Thoracic aorta endothelial cell (primary cell): ENCODE results near the gene OR7G1. TPM values are rescaled to one million over a fixed set of nuclear protein-coding genes. Genes with fewer than 3 reads are reported as not detected.

ENCODE experiments used
- small RNA-seq: library from RNA; depleted of rRNA; stranded (forward); fragments of <200 nt; gene quantifications from one replicate; pipeline ENCODE3, GENCODE V24; 2012
- total RNA-seq: library from RNA; depleted of rRNA; stranded (reverse); fragments of >200 nt; gene quantifications from 2 replicates; pipeline ENCODE4 v1.2.3, GENCODE V29; 2012

Gene OR7G1, protein sequence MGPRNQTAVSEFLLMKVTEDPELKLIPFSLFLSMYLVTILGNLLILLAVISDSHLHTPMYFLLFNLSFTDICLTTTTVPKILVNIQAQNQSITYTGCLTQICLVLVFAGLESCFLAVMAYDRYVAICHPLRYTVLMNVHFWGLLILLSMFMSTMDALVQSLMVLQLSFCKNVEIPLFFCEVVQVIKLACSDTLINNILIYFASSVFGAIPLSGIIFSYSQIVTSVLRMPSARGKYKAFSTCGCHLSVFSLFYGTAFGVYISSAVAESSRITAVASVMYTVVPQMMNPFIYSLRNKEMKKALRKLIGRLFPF
- total RNA-seq: not detected in 2 replicates

GRCh38 chr19:9115307-9115813, at the start of gene OR7G1:
Gene OR7G1 (minus strand): TSS chr19:9115763. CDS start chr19:9115763, 0 bp downstream.

DNA sequence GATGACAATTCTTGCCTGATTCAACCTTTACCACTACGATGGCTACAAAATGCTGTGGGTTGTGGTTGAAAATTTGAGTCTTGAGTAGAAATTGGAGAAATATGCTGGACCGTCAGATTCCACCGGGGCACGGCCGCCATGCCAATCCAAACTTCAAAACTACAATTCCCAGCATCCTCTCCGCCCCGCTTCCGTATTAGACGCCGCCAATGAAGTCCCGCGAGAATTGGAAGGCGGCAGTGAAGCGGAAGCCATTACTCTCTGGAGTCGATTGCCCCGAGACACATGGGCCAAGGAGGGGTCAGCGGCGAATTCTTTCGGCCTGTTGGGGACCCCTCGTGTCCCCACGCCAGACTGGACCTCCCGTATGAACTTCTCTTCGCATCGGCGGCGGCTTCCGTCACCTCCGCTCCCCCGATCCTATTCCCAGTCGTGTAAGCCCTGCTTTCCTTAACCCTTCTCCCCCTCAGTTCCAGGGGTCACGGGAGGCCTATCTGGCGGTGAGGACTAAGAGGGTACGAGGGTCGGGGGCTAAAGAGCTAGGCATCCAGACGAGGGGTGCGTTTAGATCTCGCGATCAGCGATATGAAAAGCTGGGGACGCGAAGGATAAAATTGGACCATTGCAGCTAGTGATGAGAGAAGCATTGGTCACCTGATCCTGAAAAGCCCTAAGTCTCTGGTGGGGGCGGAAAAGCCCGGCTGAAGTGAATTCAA, 24.8 kb upstream of the OR7G1 start, which contains the start of gene ZNF317:
ZNF317 (plus strand) TSS at position 239 of the 716 bp plus-strand sequence. CDS start 15,620 bp downstream, outside the sequence.

DNA sequence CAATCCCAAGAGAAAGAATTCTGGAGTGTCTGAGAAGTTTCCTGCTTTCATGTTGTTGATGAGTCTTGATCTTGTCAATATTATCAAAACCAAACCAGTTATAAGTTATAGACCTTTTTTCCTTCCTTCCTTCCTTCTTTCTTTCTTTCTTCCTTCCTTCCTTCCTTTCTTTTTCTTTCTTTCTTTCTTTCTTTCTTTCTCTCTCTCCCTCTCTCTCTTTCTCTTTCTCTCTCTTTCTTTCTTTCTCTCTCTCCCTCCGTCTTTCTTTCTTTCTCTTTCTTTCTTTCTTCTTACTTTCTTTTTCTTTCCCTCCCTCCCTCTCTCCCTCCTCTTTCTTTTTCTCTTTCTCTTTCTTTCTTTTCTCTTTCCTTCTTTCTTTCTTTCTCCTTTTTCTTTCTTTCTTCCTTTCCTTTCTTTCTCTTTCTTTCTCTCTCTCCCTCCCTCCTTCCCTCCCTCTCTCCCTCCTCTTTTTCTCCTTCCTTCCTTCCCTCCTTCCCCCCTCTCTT, 11.4 kb upstream of the OR7G1 start, which contains the start of gene OR7G3:
OR7G3 (minus strand) TSS at position 51 of the 506 bp plus-strand sequence; CDS start at position 51, 0 bp downstream.

DNA sequence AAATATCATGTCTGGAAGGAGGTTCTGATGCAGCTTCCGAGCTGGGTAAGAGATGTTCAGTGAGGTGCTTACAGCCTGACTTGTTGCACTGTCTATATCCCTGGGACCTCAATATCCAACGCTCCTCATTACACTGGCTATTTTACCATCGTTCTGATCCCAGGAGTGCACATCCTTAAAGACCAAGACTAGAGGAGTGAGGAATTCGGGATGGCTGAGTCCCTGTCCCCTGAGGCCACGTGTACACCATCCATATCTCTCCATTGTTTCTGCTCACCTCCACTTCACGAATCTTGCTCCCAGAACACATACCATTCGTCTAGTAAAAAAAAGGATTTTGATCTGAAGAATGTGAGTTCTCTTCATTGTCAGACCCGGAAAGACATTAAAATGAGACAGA, 8.2 kb downstream of the OR7G1 start, which contains the start of gene OR7G2:
OR7G2 (minus strand) TSS at position 101 of the 400 bp plus-strand sequence. CDS start 4,232 bp downstream, outside the sequence.

GRCh38 chr19:9086761-9087160, 28.8 kb downstream of the OR7G1 start, which contains the start of gene OR1M1:
Gene OR1M1 (plus strand): TSS chr19:9087061. CDS start chr19:9093245, 6,184 bp downstream.

Small RNA genes lying within 50 kb of the gene (small RNA-seq; reads per million reads assigned to genes)
- gene OR1M4P: not detected

Other genes with a start within 250 kb of the OR7G1 start
- not detected in 2 replicates for gene MUC16, start 105.4 kb downstream of the OR7G1 start, total RNA-seq
- not detected in 2 replicates for gene OR1M1, start 28.7 kb downstream of the OR7G1 start, total RNA-seq
- 0.14 TPM in 1 of 2 replicates, not detected in the other for gene OR7G2, start 8.3 kb downstream of the OR7G1 start, total RNA-seq
- gene OR7G3, start 11.2 kb upstream of the OR7G1 start, total RNA-seq: not detected in 2 replicates
- 23.0 and 25.1 TPM in 2 replicates for gene ZNF317, start 24.6 kb upstream of the OR7G1 start, total RNA-seq
- 0.22 and 0.27 TPM in 2 replicates for gene OR7D2, start 63.2 kb upstream of the OR7G1 start, total RNA-seq
- gene OR7D4, start 103.8 kb upstream of the OR7G1 start, total RNA-seq: not detected in 2 replicates
- gene OR7E24, start 135.2 kb upstream of the OR7G1 start, total RNA-seq: not detected in 2 replicates
- 6.0 and 7.7 TPM in 2 replicates for gene ZNF699, start 194.1 kb upstream of the OR7G1 start, total RNA-seq
- gene ZNF559, start 208.4 kb upstream of the OR7G1 start, total RNA-seq: 16.4 and 17.4 TPM in 2 replicates
- 0.65 and 0.66 TPM in 2 replicates for gene ZNF177, start 247.2 kb upstream of the OR7G1 start, total RNA-seq